Neural crest cell (in vitro differentiated cells): Measurements from ENCODE around the gene ATP9B. TPM values are rescaled to one million over a fixed set of nuclear protein-coding genes. Genes with fewer than 3 reads are reported as not detected.

Source experiments
- DNase-seq: peaks from one replicate; pipeline ENCODE4 v3.0.0; 2021; ENCODE audit warnings: low read depth, mixed read lengths, low spot score
- H3K27ac Mint-ChIP-seq: one replicate; pipeline ENCODE4 v1.8.0; 2021; ENCODE audit warnings: mild to moderate bottlenecking, mixed read lengths; ENCODE audit not compliant: unreplicated experiment
- H3K27me3 Mint-ChIP-seq: 2 replicates; pipeline ENCODE4 v1.8.0; 2021; ENCODE audit warnings: low read depth, mild to moderate bottlenecking, mixed read lengths
- H3K36me3 Mint-ChIP-seq: 2 replicates; pipeline ENCODE4 v1.8.0; 2021; ENCODE audit warnings: low read depth, mild to moderate bottlenecking, mixed read lengths
- H3K4me1 Mint-ChIP-seq: 2 replicates; pipeline ENCODE4 v1.8.0; 2021; ENCODE audit warnings: mixed read lengths
- H3K4me3 Mint-ChIP-seq: one replicate; pipeline ENCODE4 v1.8.0; 2021; ENCODE audit warnings: mild to moderate bottlenecking, mixed read lengths
- H3K9me3 Mint-ChIP-seq: 2 replicates; pipeline ENCODE4 v1.8.0; 2021; ENCODE audit warnings: mixed read lengths
- total RNA-seq: library from RNA; stranded (reverse); gene quantifications from 2 replicates; pipeline ENCODE4 v1.2.1, GENCODE V29; 2021
- TF ChIP-seq, protein P1 (sequence below): fragments of 200-600 bp; sonication (generic); conservative IDR thresholded peaks from 2 replicates; pipeline ENCODE4 v1.5.0; 2021; ENCODE audit warnings: antibody characterized with exemption, mild to moderate bottlenecking

The ATP9B gene
- total RNA-seq, 1 donor from 2014 or later = 32.9 TPM

DNA sequence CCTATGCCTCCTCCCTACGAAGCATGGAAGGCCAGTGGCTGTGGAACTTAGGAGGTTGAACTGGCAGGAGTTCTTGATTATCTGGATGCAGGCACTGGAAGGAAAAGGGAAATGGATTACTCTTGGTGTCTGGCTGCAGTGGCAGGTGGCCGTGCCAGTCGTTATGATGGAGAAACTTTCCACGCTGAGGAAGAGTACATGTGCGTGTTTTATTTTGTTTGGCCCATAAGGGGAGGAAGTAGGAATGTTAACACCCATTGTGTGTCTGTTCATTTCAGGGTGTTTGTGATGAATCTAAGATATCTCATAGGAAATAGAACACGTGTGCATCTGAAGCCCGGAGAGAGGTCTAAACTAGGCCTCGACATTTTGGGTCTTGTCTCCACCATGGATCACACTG is 203.7 kb downstream of the ATP9B start:
- DNase-seq = no peak
- no peak overlapping the region for H3K27ac Mint-ChIP-seq
- H3K4me3 Mint-ChIP-seq = no peak overlapping the region
- H3K27me3 Mint-ChIP-seq = no peaks in the 10 kb centered on the region
- peaks cover 11% of the 10 kb centered on the region for H3K4me1 Mint-ChIP-seq
- TF ChIP-seq, protein P1, sequence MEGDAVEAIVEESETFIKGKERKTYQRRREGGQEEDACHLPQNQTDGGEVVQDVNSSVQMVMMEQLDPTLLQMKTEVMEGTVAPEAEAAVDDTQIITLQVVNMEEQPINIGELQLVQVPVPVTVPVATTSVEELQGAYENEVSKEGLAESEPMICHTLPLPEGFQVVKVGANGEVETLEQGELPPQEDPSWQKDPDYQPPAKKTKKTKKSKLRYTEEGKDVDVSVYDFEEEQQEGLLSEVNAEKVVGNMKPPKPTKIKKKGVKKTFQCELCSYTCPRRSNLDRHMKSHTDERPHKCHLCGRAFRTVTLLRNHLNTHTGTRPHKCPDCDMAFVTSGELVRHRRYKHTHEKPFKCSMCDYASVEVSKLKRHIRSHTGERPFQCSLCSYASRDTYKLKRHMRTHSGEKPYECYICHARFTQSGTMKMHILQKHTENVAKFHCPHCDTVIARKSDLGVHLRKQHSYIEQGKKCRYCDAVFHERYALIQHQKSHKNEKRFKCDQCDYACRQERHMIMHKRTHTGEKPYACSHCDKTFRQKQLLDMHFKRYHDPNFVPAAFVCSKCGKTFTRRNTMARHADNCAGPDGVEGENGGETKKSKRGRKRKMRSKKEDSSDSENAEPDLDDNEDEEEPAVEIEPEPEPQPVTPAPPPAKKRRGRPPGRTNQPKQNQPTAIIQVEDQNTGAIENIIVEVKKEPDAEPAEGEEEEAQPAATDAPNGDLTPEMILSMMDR = no peak
- no peaks in the 10 kb centered on the region for H3K9me3 Mint-ChIP-seq
- H3K36me3 Mint-ChIP-seq = peaks cover 22% of the 10 kb centered on the region

DNA sequence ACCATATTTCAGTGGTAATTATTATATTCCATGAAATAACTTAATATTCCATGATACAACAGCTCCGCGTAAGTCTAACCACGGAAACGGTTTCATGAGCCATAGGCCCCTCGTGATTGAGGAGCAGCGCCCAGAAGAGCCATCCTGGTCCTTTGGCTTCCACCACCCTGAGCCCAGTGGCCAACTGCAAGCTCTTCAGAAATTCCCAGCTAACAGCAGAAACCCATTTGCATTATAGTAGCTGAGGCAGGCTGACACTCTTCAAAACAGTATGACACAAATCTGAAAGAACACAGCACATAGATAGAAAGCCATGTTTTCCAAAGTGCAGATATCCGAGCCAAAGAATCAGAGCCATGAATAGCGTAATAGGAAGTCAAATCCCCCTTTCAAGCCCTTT is 205.6 kb downstream of the ATP9B start:
- no peak for DNase-seq
- TF ChIP-seq, protein P1 = no peak
- no peak overlapping the region for H3K27ac Mint-ChIP-seq
- H3K36me3 Mint-ChIP-seq = peaks cover 19% of the 10 kb centered on the region
- no peaks in the 10 kb centered on the region for H3K9me3 Mint-ChIP-seq
- H3K4me1 Mint-ChIP-seq = peaks cover 11% of the 10 kb centered on the region
- H3K4me3 Mint-ChIP-seq = no peak overlapping the region
- no peaks in the 10 kb centered on the region for H3K27me3 Mint-ChIP-seq

DNA sequence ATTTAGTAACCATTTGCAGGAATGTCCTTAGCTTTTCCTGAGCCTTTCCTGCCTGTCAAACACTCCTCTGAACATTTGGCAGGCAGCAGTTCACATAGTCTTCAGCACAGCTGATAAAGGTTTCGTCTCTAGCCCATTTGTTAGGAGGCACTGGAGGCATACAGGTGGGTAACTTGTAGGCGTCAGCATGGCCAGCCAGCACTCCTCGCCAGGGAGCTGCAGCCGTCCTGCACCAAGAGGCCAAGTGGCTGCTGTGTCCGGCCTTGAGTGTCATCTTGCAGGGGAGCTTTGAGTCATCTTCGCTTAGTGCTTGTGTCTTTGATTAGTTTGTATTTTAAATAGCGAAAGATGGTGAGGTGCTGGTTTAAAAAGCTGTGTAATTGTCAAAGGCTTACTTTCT is 206.3 kb downstream of the ATP9B start:
- peaks cover 21% of the 10 kb centered on the region for H3K36me3 Mint-ChIP-seq
- peaks cover 11% of the 10 kb centered on the region for H3K4me1 Mint-ChIP-seq
- TF ChIP-seq, protein P1 = no peak
- DNase-seq = no peak
- H3K27ac Mint-ChIP-seq = no peak overlapping the region
- H3K27me3 Mint-ChIP-seq = no peaks in the 10 kb centered on the region
- H3K9me3 Mint-ChIP-seq = no peaks in the 10 kb centered on the region
- H3K4me3 Mint-ChIP-seq = no peak overlapping the region

DNA sequence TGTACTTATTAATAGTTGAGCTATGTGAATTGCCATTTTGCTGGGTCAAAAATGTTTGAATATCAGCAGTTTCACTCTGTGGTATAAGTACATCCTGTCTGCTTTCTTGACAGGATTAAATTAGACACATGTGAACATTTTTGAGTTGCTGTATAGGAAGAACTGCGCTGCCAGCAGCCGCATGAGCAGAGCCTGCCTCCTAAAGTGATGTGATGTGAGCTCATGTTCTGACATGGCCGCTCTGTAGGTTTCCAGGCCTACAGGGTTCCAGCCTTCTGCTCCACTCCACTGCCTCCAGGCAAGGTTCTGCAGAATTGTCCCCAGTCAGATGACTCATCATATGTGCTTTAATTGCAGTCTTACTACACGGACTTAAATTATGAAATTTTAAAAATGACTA is 206.8 kb downstream of the ATP9B start:
- H3K27ac Mint-ChIP-seq = no peak overlapping the region
- H3K9me3 Mint-ChIP-seq = no peaks in the 10 kb centered on the region
- peaks cover 21% of the 10 kb centered on the region for H3K36me3 Mint-ChIP-seq
- no peak for DNase-seq
- no peak overlapping the region for H3K4me3 Mint-ChIP-seq
- TF ChIP-seq, protein P1 = no peak
- H3K4me1 Mint-ChIP-seq = peaks cover 11% of the 10 kb centered on the region
- H3K27me3 Mint-ChIP-seq = no peaks in the 10 kb centered on the region

DNA sequence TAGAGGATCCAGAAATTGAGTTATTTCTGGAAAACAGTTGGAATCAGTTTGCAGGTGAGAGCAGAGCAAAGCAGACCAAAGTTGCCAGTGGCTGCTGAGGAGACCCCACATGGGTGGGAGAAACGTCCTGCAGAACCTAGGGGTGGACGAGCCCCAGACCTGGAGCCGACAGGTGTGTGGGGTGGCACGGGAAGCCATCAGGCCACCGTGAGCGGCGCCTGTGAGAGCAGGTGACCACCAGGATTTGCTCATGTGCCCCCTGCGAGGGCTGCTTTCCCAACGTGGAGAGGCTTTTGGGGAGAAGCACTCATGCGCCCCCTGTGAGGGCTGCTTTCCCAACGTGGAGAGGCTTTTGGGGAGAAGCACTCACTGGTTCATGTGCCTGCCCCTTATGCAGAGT is 209.7 kb downstream of the ATP9B start:
- Mint-ChIP-seq H3K27ac (no peak overlapping the region), H3K9me3 (no peaks in the 10 kb centered on the region), H3K4me1 (peaks cover 21% of the 10 kb centered on the region), H3K4me3 (no peak overlapping the region), H3K27me3 (no peaks in the 10 kb centered on the region), H3K36me3 (peaks cover 18% of the 10 kb centered on the region)
- no peak for DNase-seq
- TF ChIP-seq, protein P1 = no peak
